ENCODE measurements around the gene UNC45A.
"Not testable (repeated sequence)": the region's sequence is repeated elsewhere in the genome, so short reads cannot be mapped to it uniquely, and the experiment has no call there.

Gene UNC45A

DNA sequence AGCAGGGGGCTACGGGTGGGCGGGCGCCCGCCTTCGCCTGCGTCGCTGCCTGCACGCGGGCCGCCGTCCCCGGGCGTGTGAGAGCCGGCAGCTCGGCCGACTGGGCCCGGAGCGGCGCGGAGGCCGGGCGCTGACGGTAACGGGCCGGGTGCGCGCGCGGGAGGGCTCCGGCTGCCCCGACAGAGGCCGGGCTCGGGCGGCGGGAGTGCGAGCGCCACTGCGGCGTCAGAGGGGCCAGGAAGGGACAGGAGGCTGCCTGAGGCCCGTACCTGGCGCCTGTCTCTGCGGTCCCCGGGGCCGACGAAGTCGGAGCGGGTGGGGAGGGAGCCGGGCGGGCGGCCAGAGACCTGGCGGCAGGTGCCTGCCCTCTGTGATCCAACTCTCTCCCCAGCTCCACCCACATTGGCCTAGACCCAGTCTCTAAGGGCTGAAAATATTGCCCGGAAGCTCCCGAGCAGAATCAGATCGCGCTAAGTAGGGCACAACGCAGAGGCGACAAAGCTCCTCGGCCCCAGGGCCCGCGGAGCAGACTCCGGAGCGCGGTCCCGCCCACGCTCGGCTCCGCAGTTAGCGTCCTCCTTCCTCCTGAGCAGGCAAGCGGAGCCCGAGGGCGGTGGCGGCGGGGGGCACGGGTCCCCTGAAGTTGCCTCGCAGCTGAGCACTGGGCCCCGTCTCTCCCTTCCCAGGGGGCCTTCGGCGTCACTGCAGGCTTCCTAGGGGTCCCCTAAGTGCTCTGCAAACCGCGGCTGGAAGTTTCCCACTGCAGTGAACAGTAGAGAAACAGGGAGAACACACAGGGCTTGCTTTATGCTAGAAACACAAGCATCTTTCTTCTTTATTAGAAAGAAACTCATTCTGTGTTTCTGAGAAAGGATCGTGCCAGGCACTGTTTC, 32.0 kb upstream of the UNC45A start, which contains the start of gene MAN2A2:
Gene MAN2A2 (plus strand): TSS at position 463 of the 893 bp plus-strand sequence. CDS start 906 bp downstream, outside the sequence.
- peak; percentile 60 to 71 (median 62) for DNase-seq (ENCODE audit: low read depth in 2 of 3, low spot score in 2 of 3)

DNA sequence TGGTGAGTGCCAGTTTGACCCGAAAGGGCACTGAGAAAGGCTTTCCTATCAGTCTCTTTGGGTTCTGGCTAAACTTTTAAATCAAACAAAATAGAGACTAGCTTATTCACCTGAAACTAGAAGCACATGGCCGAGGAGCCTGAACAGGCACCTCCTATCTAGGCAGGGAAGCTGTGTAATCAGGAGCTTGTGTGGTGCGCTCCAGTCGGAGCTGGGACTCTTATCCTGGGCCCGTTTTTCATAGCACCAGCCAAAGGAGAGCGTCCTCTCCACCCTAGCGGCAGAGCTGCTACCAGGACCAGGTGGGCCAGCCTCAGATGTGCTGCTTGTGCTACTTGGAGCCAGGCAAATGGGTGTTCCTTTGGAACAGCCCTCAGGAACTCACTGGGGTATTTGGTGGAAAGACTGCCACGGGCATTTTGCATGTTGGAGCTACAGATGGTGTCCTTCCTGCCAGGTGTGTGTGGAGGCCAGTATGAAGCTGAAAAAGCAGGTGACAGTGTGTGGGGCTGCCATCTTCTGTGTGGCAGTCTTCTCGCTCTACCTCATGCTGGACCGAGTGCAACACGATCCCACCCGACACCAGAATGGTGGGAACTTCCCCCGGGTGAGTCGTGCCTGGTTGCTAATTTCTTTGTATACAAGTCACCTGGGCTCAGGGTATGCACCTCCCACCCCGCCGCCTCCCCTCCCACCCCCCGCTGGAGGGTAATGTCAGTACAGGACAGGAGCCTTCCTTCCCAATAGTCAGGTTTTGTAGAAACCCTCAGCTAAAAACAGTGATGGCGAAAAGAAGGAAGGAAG, 31.1 kb upstream of the UNC45A start:
- no peak for DNase-seq (ENCODE audit: low read depth in 2 of 3, low spot score in 2 of 3)

DNA sequence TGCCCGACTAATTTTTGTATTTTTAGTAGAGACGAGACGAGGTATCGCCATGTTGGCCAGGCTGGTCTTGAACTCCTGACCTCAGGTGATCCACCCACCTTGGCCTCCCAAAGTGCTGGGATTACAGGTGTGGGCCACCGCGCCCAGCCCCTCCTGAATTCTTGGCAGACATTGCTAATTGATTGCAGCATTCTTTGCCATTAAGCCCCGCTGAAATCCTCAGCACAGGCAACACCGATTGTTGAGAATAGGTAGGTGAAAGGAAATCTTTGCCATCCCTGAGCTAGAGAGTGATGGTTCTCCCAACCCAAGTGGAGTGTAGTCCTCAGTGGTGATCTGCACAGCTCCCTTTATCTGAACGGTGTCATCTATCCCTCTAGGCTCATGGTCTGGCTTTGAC, 30.3 kb upstream of the UNC45A start:
- no peak for DNase-seq (ENCODE audit: low read depth in 2 of 3, low spot score in 2 of 3)

DNA sequence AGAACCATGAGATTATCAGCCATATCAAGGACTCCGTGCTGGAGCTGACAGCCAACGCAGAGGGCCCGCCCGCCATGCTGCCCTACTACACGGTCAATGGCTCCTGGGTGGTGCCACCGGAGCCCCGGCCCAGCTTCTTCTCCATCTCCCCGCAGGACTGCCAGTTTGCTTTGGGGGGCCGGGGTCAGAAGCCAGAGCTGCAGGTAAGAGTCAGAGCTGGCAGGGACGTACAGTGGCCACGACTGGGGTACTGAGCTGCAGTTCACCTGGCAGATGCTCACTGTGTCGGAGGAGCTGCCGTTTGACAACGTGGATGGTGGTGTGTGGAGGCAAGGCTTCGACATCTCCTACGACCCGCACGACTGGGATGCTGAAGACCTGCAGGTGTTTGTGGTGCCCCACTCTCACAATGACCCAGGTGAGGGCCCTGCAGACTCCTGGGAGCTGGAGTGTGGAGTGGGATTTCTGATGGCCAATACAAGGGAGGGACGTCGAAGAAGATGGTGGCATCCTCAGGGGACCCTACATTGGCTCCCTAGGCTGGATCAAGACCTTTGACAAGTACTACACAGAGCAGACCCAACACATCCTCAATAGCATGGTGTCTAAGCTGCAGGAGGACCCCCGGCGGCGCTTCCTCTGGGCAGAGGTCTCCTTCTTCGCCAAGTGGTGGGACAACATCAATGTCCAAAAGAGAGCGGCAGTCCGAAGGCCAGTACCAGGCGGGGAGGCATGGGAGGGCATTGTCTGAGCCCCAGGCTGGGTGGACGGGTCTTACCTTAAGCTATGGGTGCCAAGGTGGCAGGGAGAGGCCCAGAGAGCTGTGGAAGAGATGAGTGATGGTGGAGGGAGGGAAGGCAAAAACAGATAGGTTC, 29.5 kb upstream of the UNC45A start:
- DNase-seq (ENCODE audit: low read depth in 2 of 3, low spot score in 2 of 3): no peak

DNA sequence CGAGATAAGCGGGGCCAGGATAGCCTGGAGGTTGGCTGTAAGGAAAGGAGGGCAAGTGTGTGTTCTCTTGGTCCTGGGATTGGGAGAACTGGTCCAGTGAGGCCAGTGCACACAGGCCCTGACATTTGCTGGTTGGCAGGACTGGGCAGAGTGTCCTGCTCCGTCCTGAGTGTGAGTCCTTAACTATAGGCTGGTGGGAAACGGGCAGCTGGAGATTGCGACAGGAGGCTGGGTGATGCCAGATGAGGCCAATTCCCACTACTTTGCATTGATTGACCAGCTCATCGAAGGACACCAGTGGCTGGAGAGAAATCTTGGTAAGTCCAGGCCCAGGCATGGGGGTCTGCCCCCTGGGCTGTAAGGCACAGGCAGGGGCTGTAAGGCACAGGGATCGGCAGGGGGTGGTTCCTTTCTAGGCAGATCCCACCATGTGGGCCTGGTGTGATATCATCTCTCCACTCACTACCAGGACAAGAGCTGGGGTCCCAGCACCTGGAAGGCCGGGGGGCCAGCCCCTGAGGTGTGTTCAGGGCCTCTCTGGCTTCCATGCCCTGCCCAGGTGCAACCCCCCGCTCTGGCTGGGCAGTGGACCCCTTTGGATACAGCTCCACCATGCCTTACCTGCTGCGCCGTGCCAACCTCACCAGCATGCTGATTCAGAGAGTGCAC, 28.8 kb upstream of the UNC45A start:
- no peak for DNase-seq (ENCODE audit: low read depth in 2 of 3, low spot score in 2 of 3)

DNA sequence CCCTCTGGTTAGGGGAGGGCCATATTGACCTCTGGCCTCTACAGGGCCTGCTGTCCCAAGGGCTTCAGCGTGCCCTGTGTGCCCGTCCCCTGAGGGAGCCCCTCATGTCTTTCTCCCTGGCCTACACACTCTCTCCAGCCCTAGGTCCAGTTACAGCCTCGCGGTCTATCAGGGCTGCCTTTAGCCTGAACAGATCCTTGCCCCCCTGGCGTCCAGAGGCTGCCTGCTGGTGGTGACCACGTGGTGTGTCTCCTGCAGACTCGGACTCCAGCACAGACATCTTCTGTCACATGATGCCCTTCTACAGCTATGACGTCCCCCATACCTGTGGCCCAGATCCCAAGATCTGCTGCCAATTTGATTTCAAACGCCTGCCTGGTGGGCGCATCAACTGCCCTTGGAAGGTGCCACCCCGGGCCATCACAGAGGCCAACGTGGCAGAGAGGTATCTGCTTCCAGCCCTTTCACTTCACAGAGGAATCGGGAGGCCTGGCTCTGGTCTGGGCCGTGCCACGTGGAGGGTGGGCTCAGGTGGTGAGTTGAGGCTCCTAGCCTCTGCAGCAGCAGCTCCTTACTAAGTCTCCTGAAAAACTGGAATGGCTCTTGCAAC, 27.9 kb upstream of the UNC45A start:
- DNase-seq (ENCODE audit: low read depth in 2 of 3, low spot score in 2 of 3): no peak

DNA sequence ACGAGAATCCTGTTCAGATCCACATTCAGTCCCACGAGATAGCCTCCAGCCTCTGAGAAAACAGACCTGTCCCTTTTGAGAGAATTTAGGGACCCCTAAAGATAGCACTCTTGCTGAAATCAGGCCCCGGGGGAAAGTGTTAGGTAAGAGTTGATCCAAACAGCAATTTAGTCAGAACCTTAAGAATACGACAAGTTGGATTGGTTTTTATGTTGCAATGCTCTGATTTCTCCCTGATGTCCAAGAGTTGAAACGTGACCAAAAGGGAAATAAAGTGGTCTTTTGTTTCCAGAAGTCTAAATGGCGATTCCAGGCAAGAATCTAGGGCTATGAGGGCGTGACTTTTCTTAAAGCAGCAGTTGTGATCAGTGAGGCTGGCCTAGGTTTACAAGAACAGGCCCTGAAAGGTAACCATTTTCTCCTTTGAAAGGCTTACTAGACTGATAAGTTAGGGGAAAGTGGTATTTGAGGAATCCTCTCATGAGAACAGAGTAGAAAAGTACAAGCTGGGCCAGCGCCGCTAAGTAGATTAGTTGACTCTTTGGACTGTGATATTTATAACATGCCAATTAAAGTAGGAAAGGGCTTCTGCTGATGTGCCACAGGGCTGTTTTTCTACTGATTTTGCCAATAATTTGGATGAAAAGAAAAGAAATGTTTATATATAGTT, 27.1 kb upstream of the UNC45A start:
- DNase-seq (ENCODE audit: low read depth in 2 of 3, low spot score in 2 of 3): no peak

DNA sequence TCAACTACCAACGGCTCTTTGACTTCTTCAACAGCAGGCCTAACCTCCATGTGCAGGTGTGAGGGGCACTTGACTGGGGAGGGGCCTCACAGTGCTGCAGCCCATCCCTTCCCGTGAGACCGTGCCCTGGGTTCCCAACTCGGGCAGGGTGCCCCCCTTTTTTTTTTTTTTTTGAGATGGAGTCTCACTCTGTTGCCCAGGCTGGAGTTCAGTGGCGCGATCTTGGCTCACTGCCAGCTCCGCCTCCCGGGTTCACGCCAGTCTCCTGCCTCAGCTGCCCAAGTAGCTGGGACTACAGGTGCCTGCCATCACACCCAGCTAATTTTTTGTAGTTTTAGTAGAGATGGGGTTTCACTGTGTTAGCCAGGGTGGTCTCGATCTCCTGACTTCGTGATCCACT, 25.6 kb upstream of the UNC45A start:
- not testable (repeated sequence) for DNase-seq (ENCODE audit: low read depth in 2 of 3, low spot score in 2 of 3)

DNA sequence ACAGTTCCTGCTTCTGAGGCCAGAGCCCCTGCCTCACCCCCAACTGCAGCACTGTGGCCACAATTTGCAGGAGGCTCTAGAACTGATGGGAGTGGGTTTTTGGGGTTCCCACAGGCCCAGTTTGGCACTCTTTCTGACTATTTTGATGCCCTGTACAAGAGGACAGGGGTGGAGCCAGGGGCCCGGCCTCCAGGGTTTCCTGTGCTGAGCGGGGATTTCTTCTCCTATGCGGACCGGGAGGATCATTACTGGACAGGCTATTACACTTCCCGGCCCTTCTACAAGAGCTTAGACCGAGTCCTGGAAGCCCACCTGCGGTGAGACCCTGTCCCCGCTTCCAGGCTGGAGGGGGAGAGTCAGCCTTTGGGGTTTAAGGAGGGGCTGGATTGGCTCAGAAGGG, 25.1 kb upstream of the UNC45A start:
- DNase-seq (ENCODE audit: low read depth in 2 of 3, low spot score in 2 of 3): no peak

DNA sequence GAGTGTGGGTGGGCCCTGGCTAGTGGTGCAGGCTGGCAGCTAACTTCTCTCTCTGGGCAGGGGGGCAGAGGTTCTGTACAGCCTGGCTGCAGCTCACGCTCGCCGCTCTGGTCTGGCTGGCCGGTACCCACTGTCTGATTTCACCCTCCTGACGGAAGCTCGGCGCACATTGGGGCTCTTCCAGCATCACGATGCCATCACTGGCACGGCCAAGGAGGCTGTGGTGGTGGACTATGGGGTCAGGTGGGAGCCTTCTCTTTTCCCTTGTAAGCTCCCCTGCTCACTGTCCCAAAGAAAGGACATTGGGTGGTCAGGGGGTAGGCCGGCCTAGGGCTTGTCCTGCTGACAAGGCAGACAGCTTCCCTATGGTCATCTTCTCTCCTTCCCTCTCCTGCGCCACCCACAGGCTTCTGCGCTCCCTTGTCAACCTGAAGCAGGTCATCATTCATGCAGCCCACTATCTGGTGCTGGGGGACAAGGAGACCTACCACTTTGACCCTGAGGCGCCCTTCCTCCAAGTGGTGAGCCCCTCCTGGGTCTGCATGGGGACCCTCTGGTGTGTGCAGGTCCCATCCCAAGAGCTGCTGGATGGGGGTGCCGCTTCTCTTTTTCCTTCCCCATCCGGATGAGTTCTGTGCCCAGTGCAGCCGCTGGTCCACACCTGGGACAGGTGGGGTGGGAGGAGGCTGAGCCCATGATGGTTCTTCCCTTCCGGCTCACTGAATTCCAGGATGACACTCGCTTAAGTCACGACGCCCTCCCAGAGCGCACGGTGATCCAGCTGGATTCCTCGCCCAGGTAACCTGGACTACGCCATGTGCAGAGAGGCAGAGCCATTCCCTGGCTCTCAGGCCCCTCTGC, 24.4 kb upstream of the UNC45A start:
- DNase-seq (ENCODE audit: low read depth in 2 of 3, low spot score in 2 of 3): no peak

DNA sequence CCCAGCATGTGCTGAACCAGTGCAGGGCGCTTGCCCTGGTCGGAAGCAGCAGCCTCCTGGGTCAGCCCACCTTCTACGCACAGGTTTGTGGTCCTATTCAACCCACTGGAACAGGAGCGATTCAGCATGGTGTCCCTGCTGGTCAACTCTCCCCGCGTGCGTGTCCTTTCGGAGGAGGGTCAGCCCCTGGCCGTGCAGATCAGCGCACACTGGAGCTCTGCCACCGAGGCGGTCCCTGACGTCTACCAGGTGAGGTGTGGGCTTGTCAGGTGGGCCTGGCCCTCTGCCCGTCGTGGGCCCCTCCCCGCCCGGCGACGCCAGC, 23.8 kb upstream of the UNC45A start:
- no peak for DNase-seq (ENCODE audit: low read depth in 2 of 3, low spot score in 2 of 3)

DNA sequence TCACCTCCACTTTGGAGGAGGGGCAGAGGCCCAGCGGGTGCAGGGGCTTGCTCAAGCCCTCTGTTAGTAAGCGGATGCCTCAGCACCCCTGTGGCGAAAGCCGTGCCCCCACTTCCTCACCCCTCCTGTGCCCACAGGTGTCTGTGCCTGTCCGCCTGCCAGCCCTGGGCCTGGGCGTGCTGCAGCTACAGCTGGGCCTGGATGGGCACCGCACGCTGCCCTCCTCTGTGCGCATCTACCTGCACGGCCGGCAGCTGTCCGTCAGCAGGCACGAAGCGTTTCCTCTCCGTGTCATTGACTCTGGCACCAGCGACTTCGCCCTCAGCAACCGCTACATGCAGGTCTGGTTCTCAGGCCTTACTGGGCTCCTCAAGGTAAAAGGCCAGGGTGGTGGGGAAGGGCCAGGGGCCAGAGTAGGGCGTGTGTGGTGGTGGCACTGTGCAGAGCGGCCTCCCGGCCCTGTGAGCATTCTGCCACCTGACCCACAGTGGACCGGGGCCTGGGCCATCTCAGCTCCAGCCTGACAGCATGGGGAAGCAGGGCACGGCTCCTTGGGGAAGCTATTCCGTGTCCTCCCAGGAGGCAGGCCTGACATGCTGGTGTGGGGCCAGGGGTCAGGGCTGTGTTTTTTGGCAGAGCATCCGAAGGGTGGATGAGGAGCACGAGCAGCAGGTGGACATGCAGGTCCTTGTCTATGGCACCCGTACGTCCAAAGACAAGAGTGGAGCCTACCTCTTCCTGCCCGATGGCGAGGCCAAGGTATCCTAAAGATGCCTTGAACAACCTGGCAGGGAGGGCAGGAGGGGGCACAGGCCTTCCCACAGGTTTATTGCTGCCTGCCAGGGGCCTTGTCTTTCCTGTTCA, 22.9 kb upstream of the UNC45A start:
- no peak for DNase-seq (ENCODE audit: low read depth in 2 of 3, low spot score in 2 of 3)

DNA sequence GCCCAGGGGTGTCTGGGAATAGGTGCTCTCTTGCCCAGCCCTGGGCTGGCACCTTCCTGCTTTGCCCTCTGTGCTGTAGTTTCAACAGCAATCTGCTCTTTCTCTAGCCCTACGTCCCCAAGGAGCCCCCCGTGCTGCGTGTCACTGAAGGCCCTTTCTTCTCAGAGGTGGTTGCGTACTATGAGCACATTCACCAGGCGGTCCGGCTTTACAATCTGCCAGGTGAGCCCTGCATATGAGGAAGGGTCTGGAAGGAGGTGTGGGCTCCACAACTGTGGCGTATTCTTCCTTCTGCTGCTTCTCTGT, 22.4 kb upstream of the UNC45A start:
- DNase-seq (ENCODE audit: low read depth in 2 of 3, low spot score in 2 of 3): no peak

DNA sequence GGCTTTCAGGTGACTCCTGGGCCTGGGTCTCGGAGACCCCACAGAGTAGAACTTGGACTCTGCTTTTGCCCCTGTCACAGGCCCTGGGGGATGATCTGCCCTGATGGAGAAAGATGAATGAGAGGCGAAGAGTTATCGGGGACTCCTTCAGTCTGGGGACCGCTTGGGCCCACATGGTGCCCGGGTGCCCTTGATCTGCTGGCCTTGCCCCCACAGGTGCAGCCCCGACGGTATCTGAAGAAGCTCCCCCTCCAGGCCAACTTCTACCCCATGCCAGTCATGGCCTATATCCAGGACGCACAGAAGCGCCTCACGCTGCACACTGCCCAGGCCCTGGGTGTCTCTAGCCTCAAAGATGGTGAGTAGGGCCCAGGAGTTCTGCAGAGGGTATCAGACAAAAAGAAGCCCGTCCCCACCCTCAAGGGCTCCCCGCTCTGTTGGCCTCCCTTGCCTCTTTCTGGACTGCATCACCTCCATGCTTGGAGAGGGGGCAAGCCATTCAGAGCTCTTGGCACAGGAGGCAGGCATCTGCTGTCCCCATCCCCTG, 21.6 kb upstream of the UNC45A start:
- no peak for DNase-seq (ENCODE audit: low read depth in 2 of 3, low spot score in 2 of 3)

DNA sequence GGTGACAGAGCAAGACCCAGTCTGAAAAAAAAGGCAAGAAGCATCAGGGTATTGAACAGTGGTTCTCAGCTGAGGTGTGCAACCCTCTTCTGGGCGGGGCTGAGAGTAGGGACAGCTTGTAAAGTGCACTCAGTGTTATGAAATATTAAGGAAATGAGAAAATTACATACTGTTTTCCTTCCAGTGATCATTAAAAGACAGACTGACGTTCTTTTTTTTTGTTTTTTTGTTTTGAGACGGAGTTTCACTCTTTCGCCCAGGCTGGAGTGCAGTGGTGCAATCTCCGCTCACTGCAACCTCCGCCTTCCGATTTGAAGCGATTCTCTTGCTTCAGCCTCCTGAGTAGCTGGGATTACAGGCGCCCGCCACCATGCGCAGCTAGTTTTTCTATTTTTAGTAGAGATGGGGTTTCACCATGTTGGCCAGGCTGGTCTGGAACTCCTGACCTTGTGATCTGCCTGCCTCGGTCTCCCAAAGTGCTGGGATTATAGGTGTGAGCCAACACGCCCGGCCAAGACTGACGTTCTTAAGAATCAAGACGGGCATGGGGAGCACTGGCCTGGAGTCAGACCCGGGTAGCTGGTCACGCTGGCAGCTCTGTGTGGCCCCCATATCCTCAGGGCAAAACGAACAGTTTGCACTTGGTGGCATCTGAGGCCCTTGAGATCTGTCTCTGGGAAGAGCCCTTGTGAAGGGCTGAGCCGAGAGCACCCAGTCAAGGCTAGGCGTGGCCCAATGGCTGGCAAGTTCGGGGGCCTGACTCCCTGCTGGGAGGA, 20.6 kb upstream of the UNC45A start:
- no peak for DNase-seq (ENCODE audit: low read depth in 2 of 3, low spot score in 2 of 3)

DNA sequence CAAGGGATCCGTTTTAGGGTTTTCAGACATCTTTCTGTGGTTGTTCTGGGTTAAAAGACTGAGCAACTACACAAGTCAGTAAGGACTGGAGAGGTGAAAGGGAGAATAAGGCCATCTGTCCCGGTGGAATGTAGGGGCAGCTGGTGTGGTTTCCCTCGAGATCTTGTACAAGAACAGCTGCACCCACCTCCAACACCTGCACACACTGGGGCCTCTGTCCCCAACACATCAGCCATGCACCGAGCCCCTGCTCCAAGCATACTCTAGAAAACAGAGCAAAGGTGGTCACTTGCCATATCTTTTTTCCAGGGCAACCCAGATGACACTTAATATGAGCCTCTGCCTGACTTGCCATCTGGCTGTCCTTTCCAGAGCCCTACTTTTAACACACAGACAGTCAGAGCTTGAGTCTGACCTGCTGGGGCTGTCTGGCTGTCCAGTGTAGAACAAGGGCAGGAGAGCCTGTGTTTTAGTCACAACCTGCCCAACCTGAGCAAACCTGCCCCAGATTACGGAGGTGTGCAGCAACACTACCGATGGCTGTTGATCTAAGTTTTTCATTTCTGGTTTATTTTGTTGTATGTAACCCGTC, 19.8 kb upstream of the UNC45A start:
- DNase-seq (ENCODE audit: low read depth in 2 of 3, low spot score in 2 of 3): no peak
